HL-60 (cell line): ENCODE measurements around the gene WDR43.
A peak's percentile ranks its signal among the peaks of the same experiment; 100 is the strongest.

Source experiments
- DNase-seq, 2 experiments: peaks; one replicate each; pipeline ENCODE4 v3.0.0-alpha.2; 2010 to 2020; ENCODE audit warnings: low read depth in 1 of 2, low spot score in 1 of 2
- H3K27ac ChIP-seq: fragments of 250-450 bp; sonication (Bioruptor Pico); replicated peaks from 2 replicates; pipeline ENCODE4 v1.5.1; 2020; ENCODE audit warnings: mild to moderate bottlenecking, moderate library complexity
- H3K27me3 ChIP-seq: fragments of 250-450 bp; sonication (Bioruptor Pico); 2 replicates; pipeline ENCODE4 v1.5.1; 2021; ENCODE audit warnings: mild to moderate bottlenecking, moderate library complexity; ENCODE audit not compliant: insufficient read depth, poor library complexity, severe bottlenecking
- H3K4me3 ChIP-seq: replicated peaks from 2 replicates; pipeline ENCODE4 v1.5.1; 2011; ENCODE audit warnings: mild to moderate bottlenecking, control low read depth, low read length; ENCODE audit not compliant: insufficient read depth
- CTCF ChIP-seq: IDR thresholded peaks from one replicate; pipeline ENCODE4 v1.5.1; 2011; ENCODE audit warnings: low read length, control low read depth, inconsistent platforms; ENCODE audit not compliant: insufficient read depth
- GABPA ChIP-seq: IDR thresholded peaks from 2 replicates; pipeline ENCODE4 v1.6.1; 2012; ENCODE audit warnings: low read depth
- POLR2AphosphoS5 ChIP-seq: IDR thresholded peaks from 2 replicates; pipeline ENCODE4 v1.6.1; 2012; ENCODE audit warnings: low read depth
- REST ChIP-seq: IDR thresholded peaks from 2 replicates; pipeline ENCODE4 v1.6.1; 2012; ENCODE audit warnings: low read depth; ENCODE audit not compliant: insufficient replicate concordance
- SPI1 ChIP-seq: IDR thresholded peaks from 2 replicates; pipeline ENCODE4 v1.6.1; 2012; ENCODE audit warnings: low read depth, mild to moderate bottlenecking, borderline replicate concordance

WDR43 gene

GRCh38 chr2:28905533-28905932 is 11.1 kb downstream of the WDR43 start:
- no peak overlapping the region for H3K27ac ChIP-seq
- TF ChIP-seq GABPA, result no peak
- no peak for TF ChIP-seq SPI1
- no peak for TF ChIP-seq REST
- no peak for TF ChIP-seq POLR2AphosphoS5
- no peak for TF ChIP-seq CTCF

GRCh38 chr2:28906376-28906775 is 11.9 kb downstream of the WDR43 start:
- Histone ChIP-seq H3K27me3 (no peaks in the 10 kb centered on the region), H3K4me3 (no peak overlapping the region), H3K27ac (no peak overlapping the region)
- TF ChIP-seq CTCF (no peak), REST (no peak), SPI1 (no peak), POLR2AphosphoS5 (no peak), GABPA (no peak)
- DNase-seq, result no peak

More at GRCh38 chr2:28905533-28905932, 11.1 kb downstream of the WDR43 start:
- no peak overlapping the region for H3K4me3 ChIP-seq
- no peaks in the 10 kb centered on the region for H3K27me3 ChIP-seq
- DNase-seq, result peak in 1 of 2 experiments; percentile 18

GRCh38 chr2:28906821-28907220 is 12.4 kb downstream of the WDR43 start:
- H3K4me3 ChIP-seq, result no peak overlapping the region
- no peak for DNase-seq
- H3K27me3 ChIP-seq, result no peaks in the 10 kb centered on the region
- no peak overlapping the region for H3K27ac ChIP-seq
- TF ChIP-seq SPI1 (no peak), POLR2AphosphoS5 (no peak), REST (no peak), CTCF (no peak), GABPA (no peak)
